Liver (tissue), 3 donors: Measurements from ENCODE around the gene CABP4.

Experiments
- ATF3 ChIP-seq: IDR thresholded peaks from 2 replicates; pipeline ENCODE4 v1.6.1; 2016; ENCODE audit warnings: antibody characterized with exemption
- EGR1 ChIP-seq, 2 donors: IDR thresholded peaks; 2 replicates each; pipeline ENCODE4 v1.6.1; 2016 to 2018; ENCODE audit warnings: antibody characterized with exemption in 2 of 2, low read depth in 2 of 2
- GABPA ChIP-seq, 2 donors: IDR thresholded peaks in 1 of 2; conservative IDR thresholded peaks in 1 of 2; 2 replicates each; pipeline ENCODE4 v1.6.1; 2016; ENCODE audit warnings: antibody characterized with exemption in 2 of 2, mild to moderate bottlenecking in 1 of 2, moderate library complexity in 1 of 2
- JUND ChIP-seq, 2 donors: IDR thresholded peaks; 2 replicates each; pipeline ENCODE4 v1.6.1; 2016; ENCODE audit warnings: antibody characterized with exemption in 2 of 2
- MAX ChIP-seq: IDR thresholded peaks from 2 replicates; pipeline ENCODE4 v1.6.1; 2016; ENCODE audit warnings: antibody characterized with exemption
- RAD21 ChIP-seq, 2 donors: IDR thresholded peaks; 2 replicates each; pipeline ENCODE4 v1.6.1; 2016; ENCODE audit warnings: antibody characterized with exemption in 2 of 2, mild to moderate bottlenecking in 2 of 2
- REST ChIP-seq: IDR thresholded peaks from 2 replicates; pipeline ENCODE4 v1.6.1; 2016; ENCODE audit warnings: antibody characterized with exemption, mild to moderate bottlenecking
- SP1 ChIP-seq: IDR thresholded peaks from 2 replicates; pipeline ENCODE4 v1.6.1; 2018; ENCODE audit warnings: antibody characterized with exemption, mild to moderate bottlenecking
- TAF1 ChIP-seq: conservative IDR thresholded peaks from 2 replicates; pipeline ENCODE4 v1.6.1; 2016; ENCODE audit warnings: antibody characterized with exemption, mild to moderate bottlenecking
- YY1 ChIP-seq: IDR thresholded peaks from 2 replicates; pipeline ENCODE4 v1.6.1; 2016; ENCODE audit warnings: antibody characterized with exemption, mild to moderate bottlenecking
- TF ChIP-seq, protein P1 (sequence below): fragments of 150-350 bp; IDR thresholded peaks from 2 replicates; pipeline ENCODE4 v1.5.1; 2017; ENCODE audit warnings: improper control_type of control experiment, low read depth, low read length; ENCODE audit not compliant: missing input control
- TF ChIP-seq, protein P2 (sequence below): IDR thresholded peaks from 2 replicates; pipeline ENCODE4 v1.6.1; 2016; ENCODE audit warnings: antibody characterized with exemption
- donor health status: healthy.
- donor health status: healthy.

- TF ChIP-seq, protein P1, sequence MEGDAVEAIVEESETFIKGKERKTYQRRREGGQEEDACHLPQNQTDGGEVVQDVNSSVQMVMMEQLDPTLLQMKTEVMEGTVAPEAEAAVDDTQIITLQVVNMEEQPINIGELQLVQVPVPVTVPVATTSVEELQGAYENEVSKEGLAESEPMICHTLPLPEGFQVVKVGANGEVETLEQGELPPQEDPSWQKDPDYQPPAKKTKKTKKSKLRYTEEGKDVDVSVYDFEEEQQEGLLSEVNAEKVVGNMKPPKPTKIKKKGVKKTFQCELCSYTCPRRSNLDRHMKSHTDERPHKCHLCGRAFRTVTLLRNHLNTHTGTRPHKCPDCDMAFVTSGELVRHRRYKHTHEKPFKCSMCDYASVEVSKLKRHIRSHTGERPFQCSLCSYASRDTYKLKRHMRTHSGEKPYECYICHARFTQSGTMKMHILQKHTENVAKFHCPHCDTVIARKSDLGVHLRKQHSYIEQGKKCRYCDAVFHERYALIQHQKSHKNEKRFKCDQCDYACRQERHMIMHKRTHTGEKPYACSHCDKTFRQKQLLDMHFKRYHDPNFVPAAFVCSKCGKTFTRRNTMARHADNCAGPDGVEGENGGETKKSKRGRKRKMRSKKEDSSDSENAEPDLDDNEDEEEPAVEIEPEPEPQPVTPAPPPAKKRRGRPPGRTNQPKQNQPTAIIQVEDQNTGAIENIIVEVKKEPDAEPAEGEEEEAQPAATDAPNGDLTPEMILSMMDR: no peak
- TF ChIP-seq RAD21 (IDR thresholded peaks at IDR 0.05) (no peak), GABPA (IDR thresholded peaks at IDR 0.05 in 1 of 2, conservative IDR thresholded peaks at IDR 0.05 in 1 of 2) (no peak), REST (no peak), EGR1 (IDR thresholded peaks at IDR 0.05; ENCODE audit: low read depth in 2 of 2) (no peak), MAX (no peak), YY1 (no peak), JUND (IDR thresholded peaks at IDR 0.05) (no peak), ATF3 (no peak), TAF1 (no peak), SP1 (no peak)
- TF ChIP-seq, protein P2, sequence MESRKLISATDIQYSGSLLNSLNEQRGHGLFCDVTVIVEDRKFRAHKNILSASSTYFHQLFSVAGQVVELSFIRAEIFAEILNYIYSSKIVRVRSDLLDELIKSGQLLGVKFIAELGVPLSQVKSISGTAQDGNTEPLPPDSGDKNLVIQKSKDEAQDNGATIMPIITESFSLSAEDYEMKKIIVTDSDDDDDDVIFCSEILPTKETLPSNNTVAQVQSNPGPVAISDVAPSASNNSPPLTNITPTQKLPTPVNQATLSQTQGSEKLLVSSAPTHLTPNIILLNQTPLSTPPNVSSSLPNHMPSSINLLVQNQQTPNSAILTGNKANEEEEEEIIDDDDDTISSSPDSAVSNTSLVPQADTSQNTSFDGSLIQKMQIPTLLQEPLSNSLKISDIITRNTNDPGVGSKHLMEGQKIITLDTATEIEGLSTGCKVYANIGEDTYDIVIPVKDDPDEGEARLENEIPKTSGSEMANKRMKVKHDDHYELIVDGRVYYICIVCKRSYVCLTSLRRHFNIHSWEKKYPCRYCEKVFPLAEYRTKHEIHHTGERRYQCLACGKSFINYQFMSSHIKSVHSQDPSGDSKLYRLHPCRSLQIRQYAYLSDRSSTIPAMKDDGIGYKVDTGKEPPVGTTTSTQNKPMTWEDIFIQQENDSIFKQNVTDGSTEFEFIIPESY: no peak
Observed at GRCh38 chr11:67406420-67406968, 48.7 kb upstream of the CABP4 start.
